ENCODE measurements around the gene RAB36. TPM values are rescaled to one million over a fixed set of nuclear protein-coding genes. Genes with fewer than 3 reads are reported as not detected.

The RAB36 gene
- total RNA-seq, 1 donor from 2014 or later = 2.2 TPM

DNA sequence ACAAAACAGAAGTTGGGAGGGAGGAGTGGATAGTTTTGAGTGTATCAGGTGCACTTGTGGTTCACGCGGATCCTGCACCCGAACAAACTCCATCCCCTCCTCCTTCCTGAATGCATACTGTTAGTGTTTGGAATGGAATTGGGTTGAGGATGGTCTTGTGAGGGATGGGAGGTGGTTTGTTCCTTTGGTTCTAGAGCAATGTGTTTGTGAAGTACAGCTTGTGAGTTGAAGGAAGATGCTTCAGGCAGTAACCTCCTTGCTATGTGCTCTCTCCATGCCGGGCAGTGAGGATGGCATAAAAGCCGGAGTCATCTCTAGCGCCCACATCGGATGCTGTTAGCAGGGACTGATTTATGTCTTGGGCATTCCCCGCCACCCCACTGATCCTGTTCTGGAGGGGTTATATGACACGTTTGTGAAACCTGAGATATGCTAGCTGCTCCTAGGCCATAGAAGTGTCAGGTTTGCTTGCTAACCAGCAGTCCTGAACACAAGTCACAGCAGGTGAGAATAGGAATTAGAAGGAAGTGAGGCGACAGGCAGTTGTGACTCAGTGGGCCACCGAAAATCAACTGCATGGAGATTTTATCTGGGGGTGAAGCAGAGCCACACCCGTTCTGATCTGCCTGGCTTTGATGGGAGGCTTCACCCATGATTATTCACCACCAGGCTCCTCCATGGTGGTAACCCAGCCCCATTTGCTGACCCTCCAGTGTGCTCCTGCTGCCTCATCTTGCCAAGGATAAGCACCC, 37.2 kb downstream of the RAB36 start:
- H3K4me1 Mint-ChIP-seq (ENCODE audit: unreplicated experiment) = peaks cover 59% of the 10 kb centered on the region
- no peaks in the 10 kb centered on the region for H3K9me3 Mint-ChIP-seq (ENCODE audit: unreplicated experiment)
- no peak for DNase-seq (ENCODE audit: low spot score)
- H3K4me3 Mint-ChIP-seq (ENCODE audit: unreplicated experiment) = peak overlapping the region; percentile 93
- peaks cover 9% of the 10 kb centered on the region for H3K27me3 Mint-ChIP-seq (ENCODE audit: unreplicated experiment)
- H3K27ac Mint-ChIP-seq (ENCODE audit: unreplicated experiment) = peak overlapping the region; percentile 74
- TF ChIP-seq, protein P1, sequence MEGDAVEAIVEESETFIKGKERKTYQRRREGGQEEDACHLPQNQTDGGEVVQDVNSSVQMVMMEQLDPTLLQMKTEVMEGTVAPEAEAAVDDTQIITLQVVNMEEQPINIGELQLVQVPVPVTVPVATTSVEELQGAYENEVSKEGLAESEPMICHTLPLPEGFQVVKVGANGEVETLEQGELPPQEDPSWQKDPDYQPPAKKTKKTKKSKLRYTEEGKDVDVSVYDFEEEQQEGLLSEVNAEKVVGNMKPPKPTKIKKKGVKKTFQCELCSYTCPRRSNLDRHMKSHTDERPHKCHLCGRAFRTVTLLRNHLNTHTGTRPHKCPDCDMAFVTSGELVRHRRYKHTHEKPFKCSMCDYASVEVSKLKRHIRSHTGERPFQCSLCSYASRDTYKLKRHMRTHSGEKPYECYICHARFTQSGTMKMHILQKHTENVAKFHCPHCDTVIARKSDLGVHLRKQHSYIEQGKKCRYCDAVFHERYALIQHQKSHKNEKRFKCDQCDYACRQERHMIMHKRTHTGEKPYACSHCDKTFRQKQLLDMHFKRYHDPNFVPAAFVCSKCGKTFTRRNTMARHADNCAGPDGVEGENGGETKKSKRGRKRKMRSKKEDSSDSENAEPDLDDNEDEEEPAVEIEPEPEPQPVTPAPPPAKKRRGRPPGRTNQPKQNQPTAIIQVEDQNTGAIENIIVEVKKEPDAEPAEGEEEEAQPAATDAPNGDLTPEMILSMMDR (IDR thresholded peaks at IDR 0.05; ENCODE audit: unreplicated experiment) = no peak
- peaks cover 4% of the 10 kb centered on the region for H3K36me3 Mint-ChIP-seq (ENCODE audit: low read depth, unreplicated experiment)

DNA sequence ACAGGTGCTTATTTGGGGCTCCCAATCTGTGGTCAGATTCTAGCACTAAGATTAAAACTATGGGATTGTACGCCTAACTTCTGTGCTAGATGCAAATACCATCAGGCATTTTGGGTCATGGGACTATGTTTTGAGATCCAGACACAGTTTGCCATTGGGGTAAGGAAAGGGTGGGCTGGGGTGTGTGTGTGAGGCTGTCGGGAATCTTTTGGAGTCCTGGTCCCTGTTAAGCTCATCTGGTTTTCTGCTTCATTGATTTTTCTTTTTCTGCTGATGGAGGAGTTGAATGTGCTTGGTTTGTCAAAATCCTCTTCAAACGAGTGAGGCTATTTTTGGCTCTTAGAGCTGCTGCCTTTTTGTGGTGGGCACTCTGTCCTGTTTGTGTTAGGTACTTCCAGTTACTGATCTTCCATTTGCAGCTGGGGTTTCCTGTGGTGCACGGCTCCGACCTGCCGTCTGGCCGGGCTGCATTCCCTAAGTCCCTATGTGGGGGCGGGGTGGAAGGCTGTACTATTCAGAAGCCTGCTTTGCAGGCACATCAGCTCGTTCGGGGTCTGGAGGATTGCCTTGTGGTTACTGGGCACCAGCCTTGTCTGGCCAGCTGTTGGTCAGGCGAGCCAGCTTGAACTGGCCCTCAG, 37.9 kb downstream of the RAB36 start:
- Mint-ChIP-seq H3K4me3 (ENCODE audit: unreplicated experiment) (peak overlapping the region; percentile 93), H3K27me3 (ENCODE audit: unreplicated experiment) (peaks cover 11% of the 10 kb centered on the region), H3K27ac (ENCODE audit: unreplicated experiment) (peak overlapping the region; percentile 88), H3K4me1 (ENCODE audit: unreplicated experiment) (peaks cover 66% of the 10 kb centered on the region), H3K9me3 (ENCODE audit: unreplicated experiment) (no peaks in the 10 kb centered on the region), H3K36me3 (ENCODE audit: low read depth, unreplicated experiment) (peaks cover 6% of the 10 kb centered on the region)
- DNase-seq (ENCODE audit: low spot score) = peak; percentile 70
- TF ChIP-seq, protein P1 (IDR thresholded peaks at IDR 0.05; ENCODE audit: unreplicated experiment) = no peak

DNA sequence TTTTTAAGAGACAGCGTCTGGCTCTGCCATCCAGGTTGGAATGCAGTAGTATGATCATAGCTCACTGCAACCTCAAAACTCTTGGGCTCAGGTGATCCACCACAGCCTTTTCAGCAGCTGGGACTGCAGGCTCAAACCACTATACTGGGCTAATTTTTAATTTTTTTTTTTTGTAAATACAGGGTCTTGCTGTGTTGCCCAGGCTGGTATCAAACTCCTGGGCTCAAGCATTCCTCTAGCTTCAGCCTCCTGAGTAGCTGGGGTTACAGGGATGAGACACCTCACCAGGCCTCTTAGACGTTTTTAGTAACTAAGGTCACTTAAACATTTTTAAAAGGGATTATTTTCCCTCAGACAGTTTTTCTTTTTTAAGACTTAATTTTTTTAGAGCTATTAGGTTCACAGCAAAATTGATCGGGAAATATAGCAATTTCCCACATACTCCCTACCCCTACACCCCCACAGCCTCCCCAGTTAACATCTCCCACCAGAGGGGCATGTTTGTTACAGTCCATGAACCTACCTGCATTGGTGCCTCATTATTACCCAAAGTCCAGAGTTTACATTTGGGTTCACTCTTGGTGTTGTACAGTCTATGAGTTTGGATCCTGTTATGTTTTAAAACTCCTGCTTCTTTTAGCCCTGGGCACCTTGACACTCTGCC, 39.0 kb downstream of the RAB36 start:
- Mint-ChIP-seq H3K27me3 (ENCODE audit: unreplicated experiment) (peaks cover 11% of the 10 kb centered on the region), H3K36me3 (ENCODE audit: low read depth, unreplicated experiment) (peaks cover 6% of the 10 kb centered on the region), H3K4me1 (ENCODE audit: unreplicated experiment) (peaks cover 61% of the 10 kb centered on the region), H3K27ac (ENCODE audit: unreplicated experiment) (peak overlapping the region; percentile 58), H3K9me3 (ENCODE audit: unreplicated experiment) (no peaks in the 10 kb centered on the region), H3K4me3 (ENCODE audit: unreplicated experiment) (peak overlapping the region; percentile 93)
- TF ChIP-seq, protein P1 (IDR thresholded peaks at IDR 0.05; ENCODE audit: unreplicated experiment) = no peak
- DNase-seq (ENCODE audit: low spot score) = no peak

DNA sequence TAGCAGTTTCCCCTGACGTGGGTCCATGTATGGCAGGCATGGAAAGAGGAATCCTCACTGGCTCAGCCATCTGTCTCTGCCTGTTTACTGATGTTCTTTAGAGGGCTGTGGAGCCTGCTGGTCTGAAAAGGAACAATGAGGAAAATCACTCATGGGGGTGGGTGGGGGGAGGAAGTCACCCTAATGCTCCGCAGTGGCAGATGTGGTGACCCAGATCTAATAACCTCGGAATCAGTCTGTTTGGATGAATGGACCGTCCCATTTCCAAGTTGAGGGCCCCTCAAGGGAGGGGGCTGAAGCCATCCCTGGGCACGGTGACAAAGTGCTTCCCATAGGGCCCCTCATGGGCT, 39.5 kb downstream of the RAB36 start:
- Mint-ChIP-seq H3K9me3 (ENCODE audit: unreplicated experiment) (no peaks in the 10 kb centered on the region), H3K27me3 (ENCODE audit: unreplicated experiment) (peaks cover 10% of the 10 kb centered on the region), H3K4me3 (ENCODE audit: unreplicated experiment) (no peak overlapping the region), H3K4me1 (ENCODE audit: unreplicated experiment) (peaks cover 59% of the 10 kb centered on the region), H3K36me3 (ENCODE audit: low read depth, unreplicated experiment) (peaks cover 6% of the 10 kb centered on the region), H3K27ac (ENCODE audit: unreplicated experiment) (peak overlapping the region; percentile 58)
- no peak for DNase-seq (ENCODE audit: low spot score)
- TF ChIP-seq, protein P1 (IDR thresholded peaks at IDR 0.05; ENCODE audit: unreplicated experiment) = no peak

All from endothelial cell (in vitro differentiated cells).